ENCODE measurements around the gene FOXO6.

The FOXO6 gene

DNA sequence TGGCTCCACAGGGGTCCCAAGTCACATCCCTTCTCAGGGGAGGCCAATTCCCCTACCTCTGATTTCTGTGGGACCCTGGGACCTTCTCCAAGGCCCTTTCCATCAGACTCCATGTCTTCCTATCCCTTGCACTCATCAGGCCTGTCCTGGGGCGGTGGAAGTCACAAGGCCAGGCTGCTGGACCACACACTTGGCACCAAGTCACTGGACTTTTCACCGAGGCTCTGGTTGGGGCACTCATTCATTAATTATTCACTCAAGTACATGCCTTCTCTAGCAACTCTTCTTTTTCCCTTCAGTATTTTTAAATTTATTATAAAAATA, 11.2 kb upstream of the FOXO6 start:
- Histone ChIP-seq H3K4me3 (ENCODE audit: low read depth in 1 of 2, low read length in 1 of 2) (no peak overlapping the region), H3K27me3 (peaks cover 19% of the 10 kb centered on the region), H3K9me3 (no peaks in the 10 kb centered on the region), H3K27ac (no peak overlapping the region), H3K4me1 (ENCODE audit: control insufficient read depth in 1 of 2, insufficient read depth in 1 of 2, low read depth in 1 of 2, low read length in 1 of 2) (no peaks in the 10 kb centered on the region), H3K36me3 (no peaks in the 10 kb centered on the region)
- TF ChIP-seq, protein P1, sequence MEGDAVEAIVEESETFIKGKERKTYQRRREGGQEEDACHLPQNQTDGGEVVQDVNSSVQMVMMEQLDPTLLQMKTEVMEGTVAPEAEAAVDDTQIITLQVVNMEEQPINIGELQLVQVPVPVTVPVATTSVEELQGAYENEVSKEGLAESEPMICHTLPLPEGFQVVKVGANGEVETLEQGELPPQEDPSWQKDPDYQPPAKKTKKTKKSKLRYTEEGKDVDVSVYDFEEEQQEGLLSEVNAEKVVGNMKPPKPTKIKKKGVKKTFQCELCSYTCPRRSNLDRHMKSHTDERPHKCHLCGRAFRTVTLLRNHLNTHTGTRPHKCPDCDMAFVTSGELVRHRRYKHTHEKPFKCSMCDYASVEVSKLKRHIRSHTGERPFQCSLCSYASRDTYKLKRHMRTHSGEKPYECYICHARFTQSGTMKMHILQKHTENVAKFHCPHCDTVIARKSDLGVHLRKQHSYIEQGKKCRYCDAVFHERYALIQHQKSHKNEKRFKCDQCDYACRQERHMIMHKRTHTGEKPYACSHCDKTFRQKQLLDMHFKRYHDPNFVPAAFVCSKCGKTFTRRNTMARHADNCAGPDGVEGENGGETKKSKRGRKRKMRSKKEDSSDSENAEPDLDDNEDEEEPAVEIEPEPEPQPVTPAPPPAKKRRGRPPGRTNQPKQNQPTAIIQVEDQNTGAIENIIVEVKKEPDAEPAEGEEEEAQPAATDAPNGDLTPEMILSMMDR (IDR thresholded peaks at IDR 0.05) = no peak

DNA sequence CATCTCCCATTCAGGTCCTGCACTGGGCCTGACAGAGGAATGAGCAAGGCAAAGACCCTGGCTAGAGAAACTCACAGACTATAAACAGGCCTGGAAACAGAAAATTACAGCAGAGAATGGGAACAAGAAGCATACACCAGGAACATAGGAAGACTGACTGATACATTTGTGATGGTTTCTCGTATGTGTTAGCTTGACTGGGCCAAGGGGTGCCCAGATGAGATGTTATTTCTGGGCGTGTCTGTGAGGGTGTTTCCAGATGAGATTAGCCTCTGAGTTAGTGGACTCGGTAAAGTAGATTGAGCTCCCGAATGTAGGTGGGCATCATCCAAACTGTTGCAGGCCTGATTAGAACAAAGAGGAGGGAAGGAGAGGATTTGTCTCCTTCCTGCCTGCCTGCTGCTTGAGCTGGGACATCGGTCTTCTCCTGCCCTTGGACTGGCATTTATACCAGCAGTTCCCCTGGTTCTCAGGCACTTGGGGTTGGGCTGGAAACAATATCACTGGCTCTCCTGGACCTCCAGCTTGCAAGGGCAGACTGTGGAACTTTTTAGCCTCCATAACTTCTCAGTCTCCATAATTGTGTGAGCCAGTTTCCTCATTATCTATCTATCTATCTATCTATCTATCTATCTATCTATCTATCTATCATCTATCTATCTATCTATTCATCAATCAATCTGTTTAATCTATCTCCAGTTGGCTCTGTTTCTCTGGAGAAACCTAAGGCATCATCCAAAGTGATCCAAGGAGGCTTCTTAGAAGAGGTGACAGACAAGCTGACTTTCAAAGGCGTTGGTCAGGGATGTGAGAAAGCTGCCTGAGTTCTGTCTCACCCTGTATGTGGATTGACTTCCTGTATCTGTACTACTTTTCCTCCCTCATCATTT, 9.7 kb upstream of the FOXO6 start:
- peaks cover 28% of the 10 kb centered on the region for H3K27me3 ChIP-seq
- H3K4me3 ChIP-seq (ENCODE audit: low read depth in 1 of 2, low read length in 1 of 2) = no peak overlapping the region
- no peak overlapping the region for H3K27ac ChIP-seq
- H3K9me3 ChIP-seq = no peaks in the 10 kb centered on the region
- no peaks in the 10 kb centered on the region for H3K4me1 ChIP-seq (ENCODE audit: control insufficient read depth in 1 of 2, insufficient read depth in 1 of 2, low read depth in 1 of 2, low read length in 1 of 2)
- H3K36me3 ChIP-seq = no peaks in the 10 kb centered on the region
- TF ChIP-seq, protein P1 (IDR thresholded peaks at IDR 0.05) = no peak

DNA sequence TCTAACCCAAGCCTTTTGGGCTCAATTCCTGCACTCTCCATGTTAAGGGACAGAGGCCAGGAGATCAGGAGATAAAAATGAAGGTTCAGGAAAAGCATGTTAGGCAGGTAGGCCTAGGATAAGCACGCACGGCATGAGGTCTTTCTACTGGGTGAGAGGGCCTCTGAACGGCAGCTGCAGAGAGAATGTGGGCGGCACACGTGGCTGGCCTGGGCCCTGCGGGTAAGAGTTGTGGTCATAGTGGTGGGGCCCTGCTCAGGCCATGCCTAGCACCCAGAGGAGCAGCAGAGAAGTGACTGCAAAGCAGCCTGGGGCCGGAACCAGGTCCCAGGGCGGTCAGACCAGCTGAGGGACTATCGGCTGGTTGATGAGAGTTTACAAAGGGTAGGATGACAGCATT, 7.5 kb upstream of the FOXO6 start:
- H3K27ac ChIP-seq = no peak overlapping the region
- no peaks in the 10 kb centered on the region for H3K4me1 ChIP-seq (ENCODE audit: control insufficient read depth in 1 of 2, insufficient read depth in 1 of 2, low read depth in 1 of 2, low read length in 1 of 2)
- no peak overlapping the region for H3K4me3 ChIP-seq (ENCODE audit: low read depth in 1 of 2, low read length in 1 of 2)
- peaks cover 45% of the 10 kb centered on the region for H3K27me3 ChIP-seq
- no peaks in the 10 kb centered on the region for H3K36me3 ChIP-seq
- no peaks in the 10 kb centered on the region for H3K9me3 ChIP-seq
- TF ChIP-seq, protein P1 (IDR thresholded peaks at IDR 0.05) = no peak

DNA sequence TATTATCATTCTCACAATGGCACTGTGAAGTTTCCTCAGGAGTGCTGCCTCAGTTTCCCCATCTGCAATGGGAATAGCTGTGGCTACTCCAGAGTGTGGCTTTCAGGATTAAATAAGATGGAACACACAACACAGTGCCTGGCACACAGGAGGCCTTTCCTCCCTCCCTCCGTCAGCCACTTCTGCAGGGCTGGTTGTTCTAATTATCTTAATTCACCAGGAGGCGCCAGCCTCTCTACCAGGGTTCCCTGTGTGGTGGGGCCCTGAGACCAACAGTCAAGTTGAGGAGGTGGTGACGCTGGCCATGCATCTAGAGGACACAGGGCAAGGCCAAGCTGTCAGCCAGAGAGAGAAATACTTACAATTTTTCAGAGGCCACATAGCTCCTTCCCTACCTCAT, 6.3 kb upstream of the FOXO6 start:
- no peak overlapping the region for H3K4me3 ChIP-seq (ENCODE audit: low read depth in 1 of 2, low read length in 1 of 2)
- H3K27me3 ChIP-seq = peaks cover 49% of the 10 kb centered on the region
- H3K36me3 ChIP-seq = no peaks in the 10 kb centered on the region
- no peak overlapping the region for H3K27ac ChIP-seq
- TF ChIP-seq, protein P1 (IDR thresholded peaks at IDR 0.05) = no peak
- H3K9me3 ChIP-seq = no peaks in the 10 kb centered on the region
- no peaks in the 10 kb centered on the region for H3K4me1 ChIP-seq (ENCODE audit: control insufficient read depth in 1 of 2, insufficient read depth in 1 of 2, low read depth in 1 of 2, low read length in 1 of 2)

DNA sequence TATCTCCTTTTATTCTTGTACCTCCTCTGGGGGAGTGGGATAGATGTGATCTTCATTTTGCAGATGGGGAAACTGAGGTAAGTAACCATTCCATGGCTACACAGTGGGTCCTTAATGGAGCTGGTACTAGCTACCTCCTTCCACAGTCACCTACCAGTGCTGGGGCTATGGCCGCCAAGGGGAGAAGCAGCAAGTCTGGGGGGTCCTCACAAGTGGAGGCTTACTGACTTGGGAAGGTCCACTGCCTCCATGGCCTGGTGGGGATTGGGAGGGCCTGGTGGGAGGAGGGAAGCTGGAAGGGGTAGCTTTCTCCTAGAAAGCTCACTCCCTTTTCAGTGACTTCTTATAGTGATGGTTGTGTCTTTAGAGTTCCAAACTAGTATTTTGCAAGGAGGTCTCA, 5.9 kb upstream of the FOXO6 start:
- no peaks in the 10 kb centered on the region for H3K36me3 ChIP-seq
- no peaks in the 10 kb centered on the region for H3K4me1 ChIP-seq (ENCODE audit: control insufficient read depth in 1 of 2, insufficient read depth in 1 of 2, low read depth in 1 of 2, low read length in 1 of 2)
- no peak overlapping the region for H3K27ac ChIP-seq
- H3K27me3 ChIP-seq = peaks cover 53% of the 10 kb centered on the region
- no peaks in the 10 kb centered on the region for H3K9me3 ChIP-seq
- TF ChIP-seq, protein P1 (IDR thresholded peaks at IDR 0.05) = no peak
- no peak overlapping the region for H3K4me3 ChIP-seq (ENCODE audit: low read depth in 1 of 2, low read length in 1 of 2)

All from neutrophil (primary cell).